DLD1 (cell line): Measurements from ENCODE around the gene DSCAML1.

Source experiments
- in situ Hi-C: cut with HindIII; loops from 2 replicates; pipeline ENCODE4 v1.10.0; 2017; ENCODE audit warnings: low sequenced_read_pairs

DSCAML1 gene, protein sequence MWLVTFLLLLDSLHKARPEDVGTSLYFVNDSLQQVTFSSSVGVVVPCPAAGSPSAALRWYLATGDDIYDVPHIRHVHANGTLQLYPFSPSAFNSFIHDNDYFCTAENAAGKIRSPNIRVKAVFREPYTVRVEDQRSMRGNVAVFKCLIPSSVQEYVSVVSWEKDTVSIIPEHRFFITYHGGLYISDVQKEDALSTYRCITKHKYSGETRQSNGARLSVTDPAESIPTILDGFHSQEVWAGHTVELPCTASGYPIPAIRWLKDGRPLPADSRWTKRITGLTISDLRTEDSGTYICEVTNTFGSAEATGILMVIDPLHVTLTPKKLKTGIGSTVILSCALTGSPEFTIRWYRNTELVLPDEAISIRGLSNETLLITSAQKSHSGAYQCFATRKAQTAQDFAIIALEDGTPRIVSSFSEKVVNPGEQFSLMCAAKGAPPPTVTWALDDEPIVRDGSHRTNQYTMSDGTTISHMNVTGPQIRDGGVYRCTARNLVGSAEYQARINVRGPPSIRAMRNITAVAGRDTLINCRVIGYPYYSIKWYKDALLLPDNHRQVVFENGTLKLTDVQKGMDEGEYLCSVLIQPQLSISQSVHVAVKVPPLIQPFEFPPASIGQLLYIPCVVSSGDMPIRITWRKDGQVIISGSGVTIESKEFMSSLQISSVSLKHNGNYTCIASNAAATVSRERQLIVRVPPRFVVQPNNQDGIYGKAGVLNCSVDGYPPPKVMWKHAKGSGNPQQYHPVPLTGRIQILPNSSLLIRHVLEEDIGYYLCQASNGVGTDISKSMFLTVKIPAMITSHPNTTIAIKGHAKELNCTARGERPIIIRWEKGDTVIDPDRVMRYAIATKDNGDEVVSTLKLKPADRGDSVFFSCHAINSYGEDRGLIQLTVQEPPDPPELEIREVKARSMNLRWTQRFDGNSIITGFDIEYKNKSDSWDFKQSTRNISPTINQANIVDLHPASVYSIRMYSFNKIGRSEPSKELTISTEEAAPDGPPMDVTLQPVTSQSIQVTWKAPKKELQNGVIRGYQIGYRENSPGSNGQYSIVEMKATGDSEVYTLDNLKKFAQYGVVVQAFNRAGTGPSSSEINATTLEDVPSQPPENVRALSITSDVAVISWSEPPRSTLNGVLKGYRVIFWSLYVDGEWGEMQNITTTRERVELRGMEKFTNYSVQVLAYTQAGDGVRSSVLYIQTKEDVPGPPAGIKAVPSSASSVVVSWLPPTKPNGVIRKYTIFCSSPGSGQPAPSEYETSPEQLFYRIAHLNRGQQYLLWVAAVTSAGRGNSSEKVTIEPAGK (N-terminal part only)

DNA sequence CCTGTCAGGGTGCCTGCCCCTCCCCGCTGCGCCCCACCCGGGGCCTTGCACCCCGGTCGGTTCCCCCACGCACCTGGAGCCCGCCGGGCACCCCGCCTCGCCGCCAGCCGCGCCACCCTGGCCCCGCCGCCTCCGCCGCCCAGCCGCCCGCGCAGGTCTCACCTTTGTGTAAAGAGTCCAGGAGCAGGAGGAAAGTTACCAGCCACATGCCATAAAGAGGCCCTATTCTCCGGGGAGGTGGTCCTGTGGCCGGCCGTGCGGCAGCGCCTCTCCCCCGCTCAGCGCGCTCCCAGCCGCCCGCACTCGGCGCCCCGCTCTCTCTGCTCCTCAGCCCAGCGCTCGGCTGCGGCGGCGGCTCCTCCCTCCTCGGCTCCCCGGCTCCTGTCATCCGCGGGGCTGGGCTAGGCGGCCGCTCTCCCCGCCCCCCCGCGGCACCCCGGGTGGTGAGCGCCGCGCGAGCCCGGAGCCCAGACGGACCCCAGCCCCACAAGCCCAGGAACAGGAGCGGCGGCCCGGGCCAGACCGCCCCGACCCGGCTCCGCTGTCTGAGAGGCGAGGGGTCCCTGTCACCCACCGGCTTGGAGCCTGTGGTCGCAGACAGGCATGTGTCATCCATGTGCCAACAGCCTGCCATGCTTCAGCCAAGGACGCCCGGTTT lies at the start of gene DSCAML1:
Gene DSCAML1 (minus strand): TSS at position 345 of the 658 bp plus-strand sequence. CDS start 137 bp downstream, at position 208.
- in situ Hi-C loops = no loop called here

DNA sequence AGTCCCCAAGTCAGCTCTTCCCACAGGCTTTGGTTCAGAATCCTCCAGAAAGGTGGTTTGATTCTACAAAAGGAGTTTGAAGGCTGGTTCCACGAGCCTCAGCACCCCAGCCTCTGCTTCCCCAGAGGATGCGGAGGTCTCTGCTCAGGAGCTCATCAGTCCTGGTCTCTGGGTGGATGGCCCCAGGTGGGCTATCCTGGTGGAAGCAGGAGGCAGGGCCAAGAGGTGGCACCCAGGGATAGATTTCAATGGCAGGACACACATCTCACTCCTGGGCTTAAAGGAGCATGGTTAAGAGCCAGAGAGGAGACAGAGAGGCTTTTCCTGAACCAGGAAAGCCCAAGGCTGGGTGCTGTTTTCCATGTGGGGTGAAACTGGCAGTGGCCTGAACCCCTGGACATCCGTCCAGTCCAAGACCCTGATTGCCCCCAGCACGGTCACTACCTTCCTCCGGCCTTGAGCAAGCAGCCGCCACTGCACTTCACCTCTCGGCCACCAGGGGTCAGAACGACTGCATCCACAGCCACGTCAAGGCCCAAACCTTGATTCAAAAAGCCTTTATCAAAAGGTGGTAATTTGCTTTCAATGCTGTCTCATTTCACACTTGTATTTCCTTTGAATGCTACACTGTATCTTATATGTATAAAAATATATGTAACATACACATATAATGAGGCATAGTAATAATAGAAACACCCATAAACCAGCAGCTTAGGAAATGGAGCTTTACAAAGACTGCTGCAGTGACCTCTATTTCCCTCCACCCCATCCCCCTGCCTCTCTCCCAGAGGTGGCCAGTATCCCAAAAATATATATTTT lies 46.9 kb upstream of the DSCAML1 start:
- in situ Hi-C loops = loop anchor here (10.0 kb wide), 1 partner anchor 101 kb away; no protein-coding TSS in a partner anchor

DNA sequence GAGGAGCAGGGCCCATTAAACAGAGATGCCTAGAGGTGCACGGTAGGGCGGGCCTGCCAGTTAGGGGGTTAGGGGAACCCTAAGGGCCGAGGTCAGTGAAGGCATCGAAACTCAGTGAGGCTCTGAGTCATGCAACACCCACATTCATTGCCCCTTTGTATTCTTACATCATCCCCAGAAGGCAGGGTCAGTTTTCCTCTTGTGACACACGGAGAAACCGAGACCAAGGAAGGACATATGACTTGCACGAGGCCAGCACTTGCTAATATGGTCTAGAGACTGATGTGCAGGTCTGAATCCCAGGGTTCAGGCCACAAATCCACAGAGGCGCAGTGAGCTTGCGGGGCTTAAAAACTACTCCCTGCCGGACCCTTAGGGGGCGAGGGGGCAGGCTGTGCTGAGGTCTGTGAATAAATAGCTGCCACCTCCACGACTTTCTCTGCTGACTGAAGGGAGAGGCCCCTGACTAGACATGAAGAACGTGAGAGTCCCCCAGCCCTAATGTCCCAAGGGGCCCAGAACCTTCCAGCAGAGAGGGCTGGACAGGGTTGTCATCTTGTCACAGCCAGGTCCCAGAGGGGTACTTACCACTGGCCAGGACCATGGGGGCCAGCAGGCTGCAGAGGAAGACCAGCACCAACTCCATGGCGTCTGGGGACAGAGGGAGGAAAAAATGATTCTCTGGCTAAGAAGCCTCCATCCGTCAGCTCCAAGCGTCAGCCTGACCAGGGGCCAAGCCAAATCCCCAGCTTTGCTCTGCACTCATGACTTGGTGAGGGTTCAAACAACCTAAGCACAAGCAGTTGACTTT lies 45.3 kb upstream of the DSCAML1 start:
- in situ Hi-C loops = loop anchor here (10.0 kb wide), 1 partner anchor 102 kb away; no protein-coding TSS in a partner anchor

DNA sequence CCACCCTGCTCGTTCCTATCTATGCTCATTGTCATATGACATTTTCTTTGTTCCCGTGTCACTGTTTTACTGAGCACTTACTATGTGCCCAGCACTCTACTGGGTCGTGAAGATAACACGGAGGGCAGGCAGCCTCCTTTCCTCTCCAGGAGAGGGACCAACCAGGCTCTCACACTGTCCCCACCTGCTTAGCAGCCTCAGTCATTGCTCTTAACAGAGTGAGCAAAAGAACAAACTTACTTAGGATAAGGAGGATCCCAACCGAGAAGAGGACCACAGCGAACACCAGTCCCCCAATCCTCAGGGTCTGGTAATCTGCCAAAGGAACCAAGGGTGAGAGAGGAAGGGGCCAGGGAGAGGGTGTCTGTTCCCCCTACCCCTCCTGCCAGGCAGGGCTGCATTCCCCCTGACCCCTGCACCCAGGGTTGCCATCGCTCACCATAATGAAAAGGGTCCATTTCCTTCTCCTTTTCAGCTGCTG lies 44.6 kb upstream of the DSCAML1 start:
- in situ Hi-C loops = loop anchor here (10.0 kb wide), 1 partner anchor 103 kb away; no protein-coding TSS in a partner anchor

DNA sequence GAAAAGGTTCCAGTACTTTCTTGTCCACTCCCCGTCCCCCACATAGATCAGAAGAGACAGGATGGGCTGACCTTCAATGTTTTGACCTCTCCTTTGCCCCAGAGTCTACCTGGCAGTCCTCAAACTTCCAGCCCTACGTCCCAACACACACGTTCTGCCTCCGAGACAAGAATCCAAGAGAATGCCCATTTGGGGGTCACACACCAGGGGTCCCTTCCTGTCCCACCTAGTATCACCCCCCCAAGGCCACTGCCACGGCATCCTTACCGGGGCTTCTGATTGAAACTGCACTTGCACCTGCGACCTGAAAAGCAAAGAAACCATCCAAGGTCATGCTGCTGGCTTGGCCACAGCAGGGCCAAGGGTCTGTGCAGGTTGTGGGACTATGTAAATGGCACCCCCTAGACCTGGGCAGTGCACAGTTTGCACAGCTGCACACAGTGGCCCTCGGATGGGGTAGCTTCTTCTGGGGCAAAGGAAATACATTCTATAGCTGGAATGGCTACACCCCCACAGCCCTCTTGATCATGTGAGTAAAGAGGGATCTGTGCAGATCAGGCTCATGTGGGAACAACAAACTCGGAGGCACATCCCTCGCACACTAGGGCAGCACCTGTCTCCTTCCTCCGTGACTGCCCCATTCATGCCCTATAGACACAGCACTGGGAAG lies 44.0 kb upstream of the DSCAML1 start:
- in situ Hi-C loops = loop anchor here (10.0 kb wide), 1 partner anchor 104 kb away; no protein-coding TSS in a partner anchor

DNA sequence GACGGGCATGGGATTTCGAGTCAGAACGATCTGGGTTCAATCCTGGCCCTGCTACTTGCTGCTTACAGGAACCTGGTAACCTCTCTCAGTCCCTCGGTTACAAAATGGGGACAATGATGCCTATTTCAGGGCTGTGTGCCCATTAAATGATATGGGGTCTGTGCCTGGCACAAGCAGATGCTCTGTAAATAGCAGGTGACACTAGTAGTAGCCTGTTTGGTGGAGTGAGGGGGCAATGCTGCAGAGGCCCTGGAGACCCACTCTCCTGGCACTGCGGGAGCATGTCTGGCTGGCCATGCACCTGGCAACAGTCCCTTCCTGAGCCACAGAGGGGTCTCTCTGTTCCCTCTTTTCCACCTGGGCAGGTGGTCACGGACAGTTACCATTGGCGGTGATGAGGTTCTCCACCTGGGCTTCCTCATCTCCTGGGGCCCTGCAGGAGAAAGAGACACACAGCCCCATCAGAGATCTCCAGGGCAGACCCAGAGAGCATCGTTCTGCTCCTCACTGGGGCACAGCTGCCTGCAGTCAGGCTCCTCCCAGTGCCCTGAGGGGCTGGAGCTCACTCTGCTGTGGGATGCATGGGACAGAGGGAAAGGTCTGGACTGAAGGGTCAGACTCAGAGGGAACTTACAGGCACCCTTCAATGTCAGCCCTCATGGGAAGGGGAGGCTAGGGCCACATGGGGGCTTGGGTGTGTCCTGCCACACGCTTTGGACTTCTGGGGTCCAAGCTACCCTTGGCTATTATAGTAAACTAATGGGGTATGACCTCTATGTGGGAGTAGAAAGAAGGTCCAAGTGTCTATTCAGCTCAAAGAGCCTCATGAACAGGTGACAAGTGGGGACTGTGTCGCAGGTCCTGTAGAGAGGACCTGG lies 43.2 kb upstream of the DSCAML1 start:
- in situ Hi-C loops = loop anchor here (10.0 kb wide), 1 partner anchor 105 kb away; no protein-coding TSS in a partner anchor

DNA sequence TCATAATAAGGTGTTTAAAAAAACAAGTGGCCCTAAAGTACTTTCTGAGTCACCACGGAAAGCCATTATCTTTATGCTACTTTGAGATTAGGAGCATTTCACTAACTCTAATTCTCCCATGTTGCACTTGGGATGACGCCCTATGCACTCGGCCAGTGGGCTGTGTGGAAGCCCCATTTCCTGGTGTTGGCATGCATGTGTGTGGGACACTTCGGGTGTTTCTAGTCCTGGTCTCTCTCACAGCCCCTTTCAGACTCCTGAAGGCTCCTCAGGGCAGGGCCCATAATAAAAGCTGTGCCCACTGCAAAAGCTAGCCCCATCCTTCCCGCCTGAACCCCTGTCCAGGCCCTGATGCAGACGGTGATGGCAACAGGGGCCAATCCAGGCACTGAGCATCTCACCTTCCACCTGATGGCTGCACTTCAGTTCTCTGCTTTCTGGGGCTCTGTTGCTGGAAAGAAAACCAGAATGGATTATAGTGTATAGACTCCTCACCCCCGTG lies 42.4 kb upstream of the DSCAML1 start:
- in situ Hi-C loops = no loop called here

DNA sequence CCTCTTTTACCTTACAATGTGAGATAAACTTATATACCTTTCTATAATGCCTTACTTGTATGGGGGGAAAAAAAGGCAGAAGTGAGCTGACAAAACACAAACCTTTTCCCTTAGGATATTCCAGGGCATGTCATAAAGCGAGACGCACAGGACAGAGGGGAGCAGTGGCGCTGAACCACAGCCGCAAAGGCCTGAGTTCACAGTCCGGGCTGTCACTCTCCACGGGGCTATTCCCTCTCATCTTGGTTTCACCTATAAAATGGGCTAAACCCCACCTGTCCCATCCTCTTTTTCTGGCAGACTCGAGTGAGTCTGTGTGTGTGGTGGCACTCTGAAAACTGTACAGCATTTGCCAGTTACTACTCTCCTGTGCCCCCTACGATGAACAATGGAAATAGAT lies 41.9 kb upstream of the DSCAML1 start:
- in situ Hi-C loops = no loop called here

DNA sequence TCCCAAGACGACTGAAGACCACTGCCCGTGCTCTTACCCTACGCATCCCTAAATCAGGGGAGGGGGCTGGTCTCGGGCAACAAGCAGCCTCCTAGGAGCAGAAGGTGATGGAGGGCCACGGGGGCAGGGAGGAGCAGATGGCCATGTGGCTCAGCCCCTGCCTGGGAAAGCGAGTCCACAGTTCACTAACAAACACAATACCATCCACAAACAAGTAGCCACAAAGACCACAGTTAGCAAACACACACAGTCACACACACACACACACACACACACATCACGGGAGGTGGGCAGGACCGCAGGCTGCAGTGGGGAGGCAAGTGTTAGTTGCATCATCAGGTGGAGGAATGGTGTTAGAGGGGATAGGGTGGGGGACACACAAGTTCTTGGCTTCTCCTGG lies 40.8 kb upstream of the DSCAML1 start:
- in situ Hi-C loops = no loop called here

DNA sequence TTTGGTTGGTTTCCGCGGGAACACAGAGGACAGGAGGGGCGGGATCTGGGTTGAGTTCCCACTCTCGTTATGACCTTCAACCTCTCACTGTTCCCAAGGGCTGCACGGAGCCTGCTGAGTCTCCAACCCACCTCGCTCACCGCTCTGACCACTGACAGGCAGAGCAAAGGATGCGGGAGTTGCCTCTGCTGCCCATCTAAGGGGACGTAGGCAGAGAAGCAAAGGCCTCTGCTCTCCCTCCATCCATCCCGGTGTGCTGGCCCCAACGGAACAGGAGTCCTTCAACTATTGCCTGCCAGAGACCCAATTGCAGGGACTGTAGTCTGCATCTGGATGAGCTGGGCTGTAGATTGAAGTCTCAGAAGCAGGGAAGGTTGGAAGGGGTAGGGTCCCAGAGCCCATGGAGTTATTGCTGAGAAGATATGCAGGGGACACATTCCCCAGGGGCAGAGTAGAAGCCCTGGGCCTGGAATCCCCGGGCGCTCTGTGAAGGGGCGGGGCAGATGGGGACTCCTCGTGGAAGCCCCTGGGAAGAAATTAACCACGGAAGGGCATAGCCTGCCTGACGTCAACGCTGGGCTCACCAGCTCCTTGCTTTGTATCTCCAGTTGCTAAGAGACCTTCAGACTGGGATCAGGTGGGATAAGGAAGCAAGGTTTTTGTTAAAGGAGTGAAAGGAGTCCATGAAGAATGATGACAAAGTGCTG lies 40.2 kb upstream of the DSCAML1 start:
- in situ Hi-C loops = no loop called here

DNA sequence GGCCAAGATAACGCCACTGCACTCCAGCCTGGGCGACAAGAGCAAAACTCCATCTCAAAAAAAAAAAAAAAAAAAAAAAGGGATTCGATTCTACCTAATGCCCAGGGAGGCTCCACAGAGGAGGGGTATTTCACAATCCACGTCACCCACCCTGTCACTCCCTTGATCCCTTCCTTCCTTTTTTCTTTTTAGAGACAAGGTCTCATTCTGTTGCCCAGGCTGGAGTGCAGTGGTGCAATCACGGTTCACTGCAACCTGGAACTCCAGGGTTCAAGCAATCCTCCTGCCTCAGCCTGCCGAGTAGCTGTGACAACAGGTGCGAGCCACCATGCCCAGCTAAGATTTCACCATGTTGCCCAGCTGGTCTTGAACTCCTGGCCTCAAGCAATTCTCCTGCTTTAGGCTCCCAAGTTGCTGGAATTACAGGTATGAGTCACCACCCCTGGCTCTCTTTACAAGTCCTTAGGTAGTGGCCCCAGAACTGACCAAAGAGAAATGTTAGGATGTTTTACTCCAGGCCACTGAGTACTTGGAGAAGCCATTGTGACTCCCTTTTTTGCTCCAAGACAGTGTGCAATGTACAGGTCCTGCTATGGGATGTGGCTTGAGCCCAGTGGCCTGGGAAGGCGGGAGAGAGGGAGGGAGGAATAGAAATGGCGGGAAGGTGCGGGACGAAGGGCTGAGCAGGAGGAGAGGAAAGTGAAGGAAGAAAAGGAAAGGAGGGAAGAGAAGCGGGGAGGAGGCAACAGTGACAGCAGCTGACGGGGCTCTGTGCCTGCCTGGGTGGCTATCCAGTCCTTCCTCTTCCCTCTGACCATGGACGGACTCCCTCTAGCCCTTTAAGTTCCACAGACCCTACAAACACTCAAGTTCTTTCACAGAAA lies 39.3 kb upstream of the DSCAML1 start:
- in situ Hi-C loops = no loop called here

DNA sequence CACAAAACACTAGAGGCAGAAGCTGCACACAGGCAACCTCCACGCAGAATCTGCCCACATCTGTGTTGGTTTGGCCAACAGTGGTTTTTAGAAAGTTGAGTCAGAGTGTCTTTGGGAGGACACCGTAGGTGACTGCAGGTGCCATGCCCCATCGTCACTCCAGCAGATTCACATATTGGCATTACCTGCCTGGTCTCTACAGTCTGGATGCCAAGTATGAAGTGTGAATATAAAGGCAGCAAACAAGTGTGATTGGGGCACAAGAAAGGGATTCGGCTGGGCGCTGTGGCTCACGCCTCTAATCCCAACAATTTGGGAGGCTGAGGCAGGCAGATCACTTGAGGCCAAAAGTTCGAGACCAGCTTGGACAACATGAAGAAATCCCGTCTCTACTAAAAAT lies 38.6 kb upstream of the DSCAML1 start:
- in situ Hi-C loops = no loop called here

DNA sequence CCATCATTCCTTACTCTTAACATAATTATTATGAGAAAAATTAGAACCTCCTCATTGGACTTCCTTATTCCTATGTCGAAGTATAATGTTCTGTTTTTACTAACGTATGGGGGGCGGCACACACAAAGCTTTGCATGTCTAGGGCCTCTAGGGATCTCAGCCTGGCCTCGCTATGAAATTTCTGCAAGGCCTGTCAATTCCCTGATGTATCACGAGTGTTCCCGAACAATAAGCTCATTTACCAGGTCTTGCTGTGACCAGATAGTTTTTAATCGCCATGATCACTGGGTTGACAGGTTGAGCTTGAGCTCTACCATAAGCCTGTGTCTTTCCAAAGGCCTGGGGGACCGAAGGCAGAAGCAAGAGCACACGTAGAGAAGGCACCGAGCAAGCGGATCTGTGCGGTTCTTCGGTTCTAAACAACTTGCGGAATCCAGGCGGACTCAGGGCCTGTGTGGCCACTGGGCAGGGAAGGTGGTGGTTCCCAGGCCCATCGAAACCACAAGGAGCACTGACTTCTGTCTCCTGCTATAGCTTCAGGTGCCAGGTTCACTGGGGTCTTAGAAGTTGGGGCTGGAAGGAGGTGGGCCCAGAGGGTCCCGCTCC lies 37.9 kb upstream of the DSCAML1 start:
- in situ Hi-C loops = no loop called here

DNA sequence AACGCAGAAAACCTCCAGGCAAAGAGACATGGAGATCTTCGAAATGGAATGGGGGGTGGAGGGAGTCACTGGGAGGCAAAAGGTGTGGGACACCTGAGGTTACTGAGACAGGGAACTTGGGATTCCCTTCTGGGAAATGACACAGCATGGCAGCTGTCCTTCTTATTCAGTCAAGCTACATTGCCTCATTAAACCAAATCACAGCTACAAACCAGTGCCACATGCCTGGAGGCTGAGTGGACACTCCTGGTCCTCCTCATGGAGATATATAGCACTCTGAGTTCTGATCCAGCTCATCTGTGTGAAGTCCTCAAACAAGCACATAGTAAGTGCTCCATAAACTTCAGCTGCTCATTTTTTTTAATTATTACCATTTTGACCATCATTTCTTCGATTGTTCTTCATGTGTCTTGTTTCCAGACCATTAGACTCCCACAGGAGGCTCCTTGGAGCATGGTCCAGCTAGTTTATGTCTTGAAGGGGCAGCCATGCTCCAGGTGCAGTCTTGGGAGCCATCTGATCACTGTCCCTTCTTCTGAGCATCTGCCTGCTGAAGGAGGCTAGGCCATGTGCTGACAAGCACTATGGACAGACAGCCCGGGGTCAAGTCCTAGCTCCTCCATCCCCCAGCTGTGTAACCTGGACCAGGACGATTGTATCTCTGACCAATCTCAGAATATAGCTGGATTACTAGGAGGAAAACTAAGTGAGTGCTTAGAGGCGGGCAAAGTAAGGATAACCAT lies 37.2 kb upstream of the DSCAML1 start:
- in situ Hi-C loops = no loop called here
